IMR-90 (cell line): ENCODE measurements around the gene PRKD1. TPM values are rescaled to one million over a fixed set of nuclear protein-coding genes. Genes with fewer than 3 reads are reported as not detected.

Experiments
- ATAC-seq: fragments of 200-7000 bp; cut with Tn5 transposase; 2 replicates; pipeline ENCODE4 v1.9.1; 2020; ENCODE audit warnings: low read depth, mild to moderate bottlenecking, moderate library complexity
- BruUV-seq: library from RNA; stranded (reverse); fragments of 400-500 nt; replicated peaks from 2 replicates; lab custom pipeline; 2021; lab: Mats Ljungman, UMichigan
- CTCF ChIA-PET: fragments of 300-600 bp; formaldehyde crosslinking; extraction: SDS; loops from one replicate; lab custom pipeline; 2021; ENCODE audit warnings: antibody characterized with exemption; lab: Yijun Ruan, JAX
- POLR2A ChIA-PET: fragments of 300-600 bp; sonication (Branson Sonifier 250); formaldehyde crosslinking; loops from one replicate; lab custom pipeline; 2022; ENCODE audit warnings: antibody characterized with exemption; ENCODE audit not compliant: unreplicated experiment; lab: Charles Lee
- DNase-seq: peaks from one replicate; pipeline ENCODE4 v3.0.0; 2013
- H2AFZ ChIP-seq: replicated peaks from 2 replicates; pipeline ENCODE3; 2013; ENCODE audit warnings: low read length, mild to moderate bottlenecking; ENCODE audit not compliant: poor library complexity
- H2AK5ac ChIP-seq: 2 replicates; pipeline ENCODE4 v1.6.1; 2013; ENCODE audit warnings: low read depth, low read length, inconsistent platforms
- H2AK9ac ChIP-seq: replicated peaks from 2 replicates; pipeline ENCODE3; 2013; ENCODE audit warnings: mild to moderate bottlenecking, low read depth, low read length, moderate library complexity; ENCODE audit not compliant: poor library complexity
- H2BK120ac ChIP-seq: 2 replicates; pipeline ENCODE4 v1.6.1; 2013; ENCODE audit warnings: low read depth, low read length, inconsistent platforms
- H2BK15ac ChIP-seq: 3 replicates; pipeline ENCODE4 v1.6.1; 2013; ENCODE audit warnings: low read depth, low read length, inconsistent platforms
- H2BK20ac ChIP-seq: 2 replicates; pipeline ENCODE4 v1.6.1; 2013; ENCODE audit warnings: low read depth, mild to moderate bottlenecking, inconsistent platforms, low read length, moderate library complexity
- H2BK5ac ChIP-seq: 2 replicates; pipeline ENCODE4 v1.6.1; 2013; ENCODE audit warnings: mild to moderate bottlenecking, low read depth, low read length, inconsistent platforms; ENCODE audit not compliant: poor library complexity, severe bottlenecking
- H3K14ac ChIP-seq: replicated peaks from 2 replicates; pipeline ENCODE4 v1.6.1; 2013; ENCODE audit warnings: low read depth, low read length, inconsistent platforms
- H3K18ac ChIP-seq: 2 replicates; pipeline ENCODE4 v1.6.1; 2013; ENCODE audit warnings: low read depth, low read length, control low read depth
- H3K23ac ChIP-seq: 2 replicates; pipeline ENCODE4 v1.6.1; 2013; ENCODE audit warnings: low read depth, low read length, inconsistent platforms
- H3K27ac ChIP-seq: 2 replicates; pipeline ENCODE4 v1.5.1; 2013; ENCODE audit warnings: mild to moderate bottlenecking, control low read depth, low read length; ENCODE audit not compliant: insufficient read depth
- H3K27me3 ChIP-seq: 2 replicates; pipeline ENCODE4 v1.6.1; 2013; ENCODE audit warnings: low read length; ENCODE audit not compliant: control insufficient read depth, insufficient read depth
- H3K36me3 ChIP-seq: 2 replicates; pipeline ENCODE4 v1.6.1; 2013; ENCODE audit warnings: low read length, mixed read lengths; ENCODE audit not compliant: control insufficient read depth, insufficient read depth
- H3K4ac ChIP-seq: 2 replicates; pipeline ENCODE4 v1.6.1; 2013; ENCODE audit warnings: low read depth, low read length, inconsistent platforms
- H3K4me1 ChIP-seq: 2 replicates; pipeline ENCODE4 v1.6.1; 2013; ENCODE audit warnings: low read length, mixed read lengths; ENCODE audit not compliant: control insufficient read depth, insufficient read depth
- H3K4me2 ChIP-seq: 2 replicates; pipeline ENCODE4 v1.6.1; 2013; ENCODE audit warnings: low read depth, mild to moderate bottlenecking, control low read depth, low read length, moderate library complexity
- H3K4me3 ChIP-seq: 2 replicates; pipeline ENCODE4 v1.5.1; 2013; ENCODE audit warnings: low read depth, mild to moderate bottlenecking, control low read depth, low read length, moderate library complexity; ENCODE audit not compliant: insufficient read depth
- H3K56ac ChIP-seq: 2 replicates; pipeline ENCODE4 v1.6.1; 2013; ENCODE audit warnings: low read length, inconsistent platforms; ENCODE audit not compliant: insufficient read depth; ENCODE audit errors: extremely low read depth
- H3K79me1 ChIP-seq, 2 experiments: 2 replicates each; pipeline ENCODE4 v1.6.1; 2013; ENCODE audit warnings: low read length in 2 of 2, inconsistent platforms in 1 of 2, low read depth in 1 of 2
- H3K9ac ChIP-seq: 2 replicates; pipeline ENCODE4 v1.6.1; 2013; ENCODE audit warnings: low read depth, low read length, control low read depth
- H3K9me1 ChIP-seq: 2 replicates; pipeline ENCODE4 v1.6.1; 2013; ENCODE audit warnings: low read length, inconsistent platforms; ENCODE audit not compliant: insufficient read depth
- H3K9me3 ChIP-seq: 2 replicates; pipeline ENCODE4 v1.6.1; 2013; ENCODE audit warnings: low read length; ENCODE audit not compliant: control insufficient read depth, insufficient read depth
- H4K20me1 ChIP-seq: 2 replicates; pipeline ENCODE4 v1.6.1; 2013; ENCODE audit warnings: low read length, inconsistent platforms; ENCODE audit not compliant: insufficient read depth
- H4K5ac ChIP-seq: 2 replicates; pipeline ENCODE4 v1.6.1; 2013; ENCODE audit warnings: mild to moderate bottlenecking, low read depth, low read length, control low read depth
- H4K8ac ChIP-seq, 2 experiments: 2 replicates each; pipeline ENCODE4 v1.6.1; 2013; ENCODE audit warnings: low read depth in 2 of 2, low read length in 2 of 2, control low read depth in 1 of 2, inconsistent platforms in 1 of 2
- H4K91ac ChIP-seq: 2 replicates; pipeline ENCODE4 v1.6.1; 2013; ENCODE audit warnings: low read depth, low read length, inconsistent platforms; ENCODE audit not compliant: insufficient read depth
- BHLHE40 ChIP-seq: fragments of 150-350 bp; IDR thresholded peaks from 2 replicates; pipeline ENCODE4 v1.6.1; 2016; ENCODE audit warnings: mild to moderate bottlenecking, low read depth, low read length
- CEBPB ChIP-seq: IDR thresholded peaks from 2 replicates; pipeline ENCODE4 v1.6.1; 2012; ENCODE audit warnings: low read depth, low read length, improper control_type of control experiment
- CHD1 ChIP-seq: IDR thresholded peaks from 2 replicates; pipeline ENCODE4 v1.6.1; 2012; ENCODE audit warnings: low read depth, low read length, improper control_type of control experiment
- CTCF ChIP-seq: conservative IDR thresholded peaks from 2 replicates; pipeline ENCODE4 v1.5.1; 2012; ENCODE audit warnings: mild to moderate bottlenecking, low read depth, low read length, improper control_type of control experiment
- FOS ChIP-seq: fragments of 150-350 bp; IDR thresholded peaks from 2 replicates; pipeline ENCODE4 v1.6.1; 2016; ENCODE audit warnings: low read depth, low read length
- MAZ ChIP-seq: IDR thresholded peaks from 2 replicates; pipeline ENCODE4 v1.6.1; 2012; ENCODE audit warnings: low read depth, mild to moderate bottlenecking, low read length, improper control_type of control experiment, moderate library complexity, borderline replicate concordance
- NFE2L2 ChIP-seq: fragments of 150-350 bp; IDR thresholded peaks from 2 replicates; pipeline ENCODE4 v1.6.1; 2016; ENCODE audit warnings: low read depth, mild to moderate bottlenecking, low read length
- RCOR1 ChIP-seq: IDR thresholded peaks from 2 replicates; pipeline ENCODE4 v1.6.1; 2012; ENCODE audit warnings: mild to moderate bottlenecking, low read length, improper control_type of control experiment; ENCODE audit not compliant: insufficient replicate concordance
- RFX5 ChIP-seq: IDR thresholded peaks from 2 replicates; pipeline ENCODE4 v1.8.0; 2012; ENCODE audit warnings: low read depth, mild to moderate bottlenecking, low read length, moderate library complexity
- SMC3 ChIP-seq: fragments of 150-350 bp; IDR thresholded peaks from 2 replicates; pipeline ENCODE4 v1.6.1; 2016; ENCODE audit warnings: low read depth, mild to moderate bottlenecking, antibody characterized with exemption, low read length, moderate library complexity
- USF2 ChIP-seq: fragments of 150-350 bp; IDR thresholded peaks from 2 replicates; pipeline ENCODE4 v1.6.1; 2017; ENCODE audit warnings: mild to moderate bottlenecking, antibody characterized with exemption, low read length, low read depth
- WGBS, 2 experiments: methylation state at CpG; one replicate each; pipeline versions ENCODE4 v1.1.5 to v1.1.7; 2013; ENCODE audit warnings: missing lambda C conversion rate in 2 of 2; ENCODE audit not compliant: insufficient read length in 1 of 2; ENCODE audit errors: extremely low coverage in 2 of 2; 5-methylcytosine and 5-hydroxymethylcytosine counted together
- dilution Hi-C: fragments of 300-500 bp; cut with HindIII; formaldehyde crosslinking; loops from one replicate; pipeline ENCODE4 v1.14.3; 2018; ENCODE audit warnings: low sequenced_read_pairs; ENCODE audit not compliant: unreplicated experiment
- in situ Hi-C: fragments of 300-500 bp; cut with MboI; formaldehyde crosslinking; loops from 3 replicates; pipeline ENCODE4 v1.14.3; 2019; ENCODE audit warnings: low sequenced_read_pairs, inconsistent platforms, mixed read lengths
- intact Hi-C: fragments of 100-400 bp; cut with micrococcal nuclease; formaldehyde crosslinking; loops from 2 replicates; pipeline ENCODE4 v1.10.0; 2022
- polyA plus RNA-seq, 3 experiments: library from polyadenylated mRNA; depleted of rRNA; stranded (reverse); fragments of >200 nt; gene quantifications; 2 replicates each; pipeline ENCODE4 v1.2.3, GENCODE V29; 2012; ENCODE audit warnings: low replicate concordance in 1 of 3
- total RNA-seq: library from RNA; depleted of rRNA; stranded (reverse); fragments of >200 nt; gene quantifications from 2 replicates; pipeline ENCODE4 v1.2.3, GENCODE V29; 2012

PRKD1 gene
- total and polyA plus RNA-seq, 2 of the 4 experiments (the other 2 are of a cell fraction) = 12.9 to 14.2 TPM

- CTCF ChIA-PET = interaction anchor here (1.2 kb wide), 1 partner anchor 327 kb away, joined by 3 read pairs; no protein-coding TSS in a partner anchor
Observed at GRCh38 chr14:29821242-29821641, 106.4 kb downstream of the PRKD1 start.

More at GRCh38 chr14:29821242-29821641, 106.4 kb downstream of the PRKD1 start:
- POLR2A ChIA-PET = no interaction called here
- H2BK15ac ChIP-seq = no peak overlapping the region
- TF ChIP-seq RCOR1 = no peak
- TF ChIP-seq NFE2L2 = no peak
- no peak for TF ChIP-seq BHLHE40
- no peak for TF ChIP-seq SMC3
- TF ChIP-seq USF2 = no peak
- TF ChIP-seq FOS = no peak
- no peak for TF ChIP-seq RFX5
- TF ChIP-seq CEBPB = no peak
- no peak for TF ChIP-seq CTCF
- TF ChIP-seq CHD1 = no peak
- TF ChIP-seq MAZ = no peak
- no peak overlapping the region for H4K91ac ChIP-seq
- no peak overlapping the region for H2AK9ac ChIP-seq
- H3K9ac ChIP-seq = no peak overlapping the region
- no peak overlapping the region for H3K23ac ChIP-seq
- no peak overlapping the region for H3K4me3 ChIP-seq
- H3K14ac ChIP-seq = no peak overlapping the region
- no peak overlapping the region for H3K18ac ChIP-seq
- no peak overlapping the region for H2AFZ ChIP-seq
- no peaks in the 10 kb centered on the region for H3K9me3 ChIP-seq
- H3K27ac ChIP-seq = no peak overlapping the region
- peaks cover 6% of the 10 kb centered on the region; the same call in 1 of the 2 replicates for H3K4me1 ChIP-seq
- H2BK20ac ChIP-seq = no peak overlapping the region
- WGBS, 2 experiments = no CpG with 5 or more reads among the region's 2 CpGs
- no peak overlapping the region for H3K4ac ChIP-seq
- H4K8ac ChIP-seq = no peak overlapping the region
- H3K79me1 ChIP-seq = peaks cover 29 to 38% of the 10 kb centered on the region in 2 experiments
- peaks cover 4% of the 10 kb centered on the region; the same call in 1 of the 2 replicates for H4K20me1 ChIP-seq
- H2AK5ac ChIP-seq = no peak overlapping the region
- H3K27me3 ChIP-seq = no peaks in the 10 kb centered on the region
- dilution Hi-C loops = no loop called here
- peaks cover 3% of the 10 kb centered on the region; the same call in 1 of the 2 replicates for H3K9me1 ChIP-seq
- ATAC-seq = no peak; the same call in 1 of the 2 replicates
- intact Hi-C loops = loop anchor here (5.0 kb wide), 1 partner anchor 106 kb away; the partner anchor contains the start of gene PRKD1
- H2BK120ac ChIP-seq = no peak overlapping the region
- no TSS peak for BruUV-seq
- no peak overlapping the region for H4K5ac ChIP-seq
- in situ Hi-C loops = no loop called here
- H3K56ac ChIP-seq = no peak overlapping the region
- H3K36me3 ChIP-seq = no peaks in the 10 kb centered on the region
- H2BK5ac ChIP-seq = no peak overlapping the region
- no peak overlapping the region for H3K4me2 ChIP-seq
- no peak for DNase-seq
